ENCODE results near the gene POLD2. TPM values are rescaled to one million over a fixed set of nuclear protein-coding genes. Genes with fewer than 3 reads are reported as not detected.

POLD2 gene
- total and polyA plus RNA-seq, 2 donors from 2014 or later = 60.0 to 119 TPM

DNA sequence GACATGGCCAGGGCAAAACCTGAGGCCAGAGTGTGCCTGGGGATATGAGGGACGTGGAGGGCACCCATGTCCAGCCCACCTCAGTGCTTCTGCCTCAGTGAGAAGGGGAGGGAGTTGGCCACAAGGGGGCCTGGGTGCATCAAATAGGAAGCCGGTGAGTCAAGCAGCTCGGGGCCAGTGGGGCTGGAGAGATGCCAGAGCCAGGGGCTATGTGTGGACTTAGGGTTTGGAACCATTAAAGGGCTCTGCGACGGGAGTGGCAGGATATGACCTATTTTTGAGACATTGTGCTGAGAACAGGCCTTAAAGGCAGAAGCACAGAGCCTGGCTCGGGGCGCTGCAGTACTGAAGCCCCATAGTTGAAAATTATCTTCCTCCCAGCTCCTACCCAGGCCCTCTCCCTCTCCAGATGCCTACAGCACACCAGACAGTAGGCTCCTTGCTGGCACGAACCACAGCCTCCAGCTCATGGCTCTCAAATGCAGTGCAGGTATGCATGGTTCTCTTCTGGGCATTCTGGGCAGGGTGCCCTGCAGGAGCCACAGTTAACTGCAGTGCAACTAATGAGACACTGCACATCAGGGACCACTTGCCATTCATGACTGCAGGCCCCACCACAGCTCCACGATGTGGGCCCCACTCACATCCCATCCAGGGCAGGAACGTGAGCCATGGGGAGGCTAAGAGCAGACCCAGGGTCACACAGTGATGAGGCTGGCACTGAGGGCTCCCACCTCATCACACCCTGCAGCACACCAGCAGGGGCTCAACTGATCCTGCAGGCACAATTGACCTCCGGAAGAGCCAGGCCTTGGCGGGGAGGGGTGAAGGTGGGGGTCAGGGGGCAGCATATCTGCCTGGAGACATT is 50.8 kb downstream of the POLD2 start:
- TF ChIP-seq, protein P1, sequence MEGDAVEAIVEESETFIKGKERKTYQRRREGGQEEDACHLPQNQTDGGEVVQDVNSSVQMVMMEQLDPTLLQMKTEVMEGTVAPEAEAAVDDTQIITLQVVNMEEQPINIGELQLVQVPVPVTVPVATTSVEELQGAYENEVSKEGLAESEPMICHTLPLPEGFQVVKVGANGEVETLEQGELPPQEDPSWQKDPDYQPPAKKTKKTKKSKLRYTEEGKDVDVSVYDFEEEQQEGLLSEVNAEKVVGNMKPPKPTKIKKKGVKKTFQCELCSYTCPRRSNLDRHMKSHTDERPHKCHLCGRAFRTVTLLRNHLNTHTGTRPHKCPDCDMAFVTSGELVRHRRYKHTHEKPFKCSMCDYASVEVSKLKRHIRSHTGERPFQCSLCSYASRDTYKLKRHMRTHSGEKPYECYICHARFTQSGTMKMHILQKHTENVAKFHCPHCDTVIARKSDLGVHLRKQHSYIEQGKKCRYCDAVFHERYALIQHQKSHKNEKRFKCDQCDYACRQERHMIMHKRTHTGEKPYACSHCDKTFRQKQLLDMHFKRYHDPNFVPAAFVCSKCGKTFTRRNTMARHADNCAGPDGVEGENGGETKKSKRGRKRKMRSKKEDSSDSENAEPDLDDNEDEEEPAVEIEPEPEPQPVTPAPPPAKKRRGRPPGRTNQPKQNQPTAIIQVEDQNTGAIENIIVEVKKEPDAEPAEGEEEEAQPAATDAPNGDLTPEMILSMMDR (IDR thresholded peaks at IDR 0.05; ENCODE audit: borderline replicate concordance, extremely low read depth, insufficient read depth) = peak; percentile 52
- no peak overlapping the region for H3K4me3 ChIP-seq (ENCODE audit: low read length in 3 of 3)
- H3K27ac ChIP-seq (ENCODE audit: low read depth in 2 of 2, low read length in 2 of 2) = peak overlapping the region in 1 of 2 donors; percentile 41

GRCh38 chr7:44071726-44072363 is 51.5 kb downstream of the POLD2 start:
- DNase-seq (peak in 1 of 5 donors; percentile 18), FAIRE-seq (no peak)
- TF ChIP-seq, protein P1 (IDR thresholded peaks at IDR 0.05; ENCODE audit: borderline replicate concordance, extremely low read depth, insufficient read depth) = no peak
- Histone ChIP-seq H3K4me1 (ENCODE audit: control insufficient read depth in 2 of 3, insufficient read depth in 2 of 3, low read depth in 1 of 3, low read length in 3 of 3) (peaks cover 0 to 26% (median 26%) of the 10 kb centered on the region in 3 donors), H3K36me3 (ENCODE audit: control insufficient read depth in 2 of 3, insufficient read depth in 3 of 3, low read length in 3 of 3) (peaks cover 0 to 24% (median 0%) of the 10 kb centered on the region in 3 donors), H3K4me3 (ENCODE audit: low read length in 3 of 3) (no peak overlapping the region), H3K27ac (ENCODE audit: low read depth in 2 of 2, low read length in 2 of 2) (no peak overlapping the region), H3K27me3 (ENCODE audit: control insufficient read depth, insufficient read depth, low read length) (no peaks in the 10 kb centered on the region), H3K9ac (ENCODE audit: low read length in 3 of 3) (no peak overlapping the region), H3K9me3 (ENCODE audit: control insufficient read depth in 2 of 3, insufficient read depth in 1 of 3, low read length in 3 of 3) (no peaks in the 10 kb centered on the region)
- intact Hi-C loops (cut with DNase I) = no loop called here

More for the DNA sequence above, 50.8 kb downstream of the POLD2 start:
- Histone ChIP-seq H3K27me3 (ENCODE audit: control insufficient read depth, insufficient read depth, low read length) (no peaks in the 10 kb centered on the region), H3K4me1 (ENCODE audit: control insufficient read depth in 2 of 3, insufficient read depth in 2 of 3, low read depth in 1 of 3, low read length in 3 of 3) (peaks cover 0 to 32% (median 30%) of the 10 kb centered on the region in 3 donors), H3K36me3 (ENCODE audit: control insufficient read depth in 2 of 3, insufficient read depth in 3 of 3, low read length in 3 of 3) (peaks cover 0 to 24% (median 0%) of the 10 kb centered on the region in 3 donors), H3K9ac (ENCODE audit: low read length in 3 of 3) (no peak overlapping the region), H3K9me3 (ENCODE audit: control insufficient read depth in 2 of 3, insufficient read depth in 1 of 3, low read length in 3 of 3) (no peaks in the 10 kb centered on the region)
- FAIRE-seq = no peak
- intact Hi-C loops (cut with DNase I) = no loop called here
- peak; percentile 73 to 94 (median 83) for DNase-seq

DNA sequence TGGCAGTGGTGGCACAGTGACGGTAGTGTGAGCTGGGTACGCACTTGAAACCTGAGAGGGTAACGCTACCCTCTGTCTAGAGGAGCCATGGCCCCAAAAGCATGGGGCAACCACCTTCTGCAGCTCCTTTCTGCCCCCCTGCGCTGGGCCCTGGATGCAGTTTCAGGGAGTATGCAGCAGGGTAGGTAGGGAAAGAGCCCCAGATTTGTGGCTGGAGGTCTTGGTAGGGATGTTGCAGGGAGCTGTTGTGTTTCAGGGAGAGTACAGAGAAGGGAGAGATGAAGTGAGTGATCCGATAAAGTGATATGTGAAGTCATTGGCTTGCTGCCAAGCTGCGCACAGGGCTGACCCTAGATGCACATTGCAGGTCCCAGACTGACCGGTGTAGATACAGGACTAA is 55.3 kb downstream of the POLD2 start:
- H3K9ac ChIP-seq (ENCODE audit: low read length in 3 of 3) = no peak overlapping the region
- peaks cover 0 to 21% (median 11%) of the 10 kb centered on the region in 3 donors for H3K4me1 ChIP-seq (ENCODE audit: control insufficient read depth in 2 of 3, insufficient read depth in 2 of 3, low read depth in 1 of 3, low read length in 3 of 3)
- no peak for FAIRE-seq
- no peak overlapping the region for H3K4me3 ChIP-seq (ENCODE audit: low read length in 3 of 3)
- intact Hi-C loops (cut with DNase I) = no loop called here
- H3K9me3 ChIP-seq (ENCODE audit: control insufficient read depth in 2 of 3, insufficient read depth in 1 of 3, low read length in 3 of 3) = no peaks in the 10 kb centered on the region
- TF ChIP-seq, protein P1 (IDR thresholded peaks at IDR 0.05; ENCODE audit: borderline replicate concordance, extremely low read depth, insufficient read depth) = no peak
- no peaks in the 10 kb centered on the region for H3K27me3 ChIP-seq (ENCODE audit: control insufficient read depth, insufficient read depth, low read length)
- peaks cover 0 to 4% (median 0%) of the 10 kb centered on the region in 3 donors for H3K36me3 ChIP-seq (ENCODE audit: control insufficient read depth in 2 of 3, insufficient read depth in 3 of 3, low read length in 3 of 3)
- no peak overlapping the region for H3K27ac ChIP-seq (ENCODE audit: low read depth in 2 of 2, low read length in 2 of 2)
- DNase-seq = peak in 1 of 5 donors; percentile 19
